ENCODE measurements around the gene STX1B. TPM values are rescaled to one million over a fixed set of nuclear protein-coding genes. Genes with fewer than 3 reads are reported as not detected.

STX1B gene
- total RNA-seq, 1 experiment from 2014 or later = 3.7 TPM

DNA sequence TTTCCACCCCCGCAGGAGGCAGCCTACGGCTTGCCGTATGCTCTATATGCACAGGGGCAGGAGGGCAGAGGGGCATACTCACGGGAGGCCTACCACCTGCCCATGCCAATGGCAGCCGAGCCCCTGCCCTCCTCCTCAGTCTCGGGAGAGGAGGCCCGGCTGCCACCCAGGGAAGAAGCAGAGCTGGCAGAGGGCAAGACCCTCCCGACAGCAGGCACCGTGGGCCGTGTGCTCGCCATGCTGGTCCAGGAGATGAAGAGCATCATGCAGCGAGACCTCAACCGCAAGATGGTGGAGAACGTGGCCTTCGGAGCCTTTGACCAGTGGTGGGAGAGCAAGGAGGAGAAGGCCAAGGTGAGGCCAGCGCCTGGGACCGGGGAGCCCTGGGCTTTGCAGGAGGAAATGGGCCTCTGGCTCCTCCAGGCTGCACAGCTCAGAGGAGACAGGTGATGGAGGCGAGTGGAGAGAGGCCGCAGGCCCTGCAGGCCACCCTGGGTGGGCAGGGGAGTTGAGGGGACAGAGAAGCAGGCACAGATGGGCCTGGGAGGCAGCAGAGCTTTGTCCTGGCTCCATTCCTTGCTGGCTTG lies 44.3 kb downstream of the STX1B start:
- in situ Hi-C loops (cut with HindIII; ENCODE audit: low pct_unique_long_range_greater_than_20kb, low sequenced_read_pairs) = no loop called here
- Histone ChIP-seq H3K4me1 (ENCODE audit: control insufficient read depth, insufficient read depth, low read length) (no peaks in the 10 kb centered on the region), H3K4me3 (ENCODE audit: low read depth in 2 of 2, low read length in 2 of 2) (no peak overlapping the region), H3K27me3 (ENCODE audit: control insufficient read depth, insufficient read depth, low read length) (no peaks in the 10 kb centered on the region), H3K36me3 (ENCODE audit: control insufficient read depth, insufficient read depth, low read length) (peaks cover 24% of the 10 kb centered on the region), H3K9me3 (ENCODE audit: control insufficient read depth, insufficient read depth, low read depth, low read length) (no peaks in the 10 kb centered on the region), H3K27ac (ENCODE audit: low read length) (no peak overlapping the region)
- no peak for ATAC-seq
- DNase-seq (ENCODE audit: low read depth, low spot score) = no peak
- ChIA-PET POLR2A (interaction anchor here (0.6 kb wide), 1 partner anchor 108 kb away, joined by 7 read pairs; the partner anchor contains the start of gene ZNF668), CTCF (interaction anchor here (0.6 kb wide), 1 partner anchor 89 kb away, joined by 6 read pairs; no protein-coding TSS in a partner anchor)
- BruUV-seq (replicated peaks) = no TSS peak
- TF ChIP-seq, protein P1, sequence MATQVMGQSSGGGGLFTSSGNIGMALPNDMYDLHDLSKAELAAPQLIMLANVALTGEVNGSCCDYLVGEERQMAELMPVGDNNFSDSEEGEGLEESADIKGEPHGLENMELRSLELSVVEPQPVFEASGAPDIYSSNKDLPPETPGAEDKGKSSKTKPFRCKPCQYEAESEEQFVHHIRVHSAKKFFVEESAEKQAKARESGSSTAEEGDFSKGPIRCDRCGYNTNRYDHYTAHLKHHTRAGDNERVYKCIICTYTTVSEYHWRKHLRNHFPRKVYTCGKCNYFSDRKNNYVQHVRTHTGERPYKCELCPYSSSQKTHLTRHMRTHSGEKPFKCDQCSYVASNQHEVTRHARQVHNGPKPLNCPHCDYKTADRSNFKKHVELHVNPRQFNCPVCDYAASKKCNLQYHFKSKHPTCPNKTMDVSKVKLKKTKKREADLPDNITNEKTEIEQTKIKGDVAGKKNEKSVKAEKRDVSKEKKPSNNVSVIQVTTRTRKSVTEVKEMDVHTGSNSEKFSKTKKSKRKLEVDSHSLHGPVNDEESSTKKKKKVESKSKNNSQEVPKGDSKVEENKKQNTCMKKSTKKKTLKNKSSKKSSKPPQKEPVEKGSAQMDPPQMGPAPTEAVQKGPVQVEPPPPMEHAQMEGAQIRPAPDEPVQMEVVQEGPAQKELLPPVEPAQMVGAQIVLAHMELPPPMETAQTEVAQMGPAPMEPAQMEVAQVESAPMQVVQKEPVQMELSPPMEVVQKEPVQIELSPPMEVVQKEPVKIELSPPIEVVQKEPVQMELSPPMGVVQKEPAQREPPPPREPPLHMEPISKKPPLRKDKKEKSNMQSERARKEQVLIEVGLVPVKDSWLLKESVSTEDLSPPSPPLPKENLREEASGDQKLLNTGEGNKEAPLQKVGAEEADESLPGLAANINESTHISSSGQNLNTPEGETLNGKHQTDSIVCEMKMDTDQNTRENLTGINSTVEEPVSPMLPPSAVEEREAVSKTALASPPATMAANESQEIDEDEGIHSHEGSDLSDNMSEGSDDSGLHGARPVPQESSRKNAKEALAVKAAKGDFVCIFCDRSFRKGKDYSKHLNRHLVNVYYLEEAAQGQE (IDR thresholded peaks at IDR 0.05; ENCODE audit: insufficient read depth in 1 of 2, low read depth in 2 of 2, low read length in 1 of 2) = no peak
- TF ChIP-seq, protein P2, sequence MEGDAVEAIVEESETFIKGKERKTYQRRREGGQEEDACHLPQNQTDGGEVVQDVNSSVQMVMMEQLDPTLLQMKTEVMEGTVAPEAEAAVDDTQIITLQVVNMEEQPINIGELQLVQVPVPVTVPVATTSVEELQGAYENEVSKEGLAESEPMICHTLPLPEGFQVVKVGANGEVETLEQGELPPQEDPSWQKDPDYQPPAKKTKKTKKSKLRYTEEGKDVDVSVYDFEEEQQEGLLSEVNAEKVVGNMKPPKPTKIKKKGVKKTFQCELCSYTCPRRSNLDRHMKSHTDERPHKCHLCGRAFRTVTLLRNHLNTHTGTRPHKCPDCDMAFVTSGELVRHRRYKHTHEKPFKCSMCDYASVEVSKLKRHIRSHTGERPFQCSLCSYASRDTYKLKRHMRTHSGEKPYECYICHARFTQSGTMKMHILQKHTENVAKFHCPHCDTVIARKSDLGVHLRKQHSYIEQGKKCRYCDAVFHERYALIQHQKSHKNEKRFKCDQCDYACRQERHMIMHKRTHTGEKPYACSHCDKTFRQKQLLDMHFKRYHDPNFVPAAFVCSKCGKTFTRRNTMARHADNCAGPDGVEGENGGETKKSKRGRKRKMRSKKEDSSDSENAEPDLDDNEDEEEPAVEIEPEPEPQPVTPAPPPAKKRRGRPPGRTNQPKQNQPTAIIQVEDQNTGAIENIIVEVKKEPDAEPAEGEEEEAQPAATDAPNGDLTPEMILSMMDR (IDR thresholded peaks at IDR 0.05) = no peak
- TF ChIP-seq TCF7L2 (IDR thresholded peaks at IDR 0.05; ENCODE audit: low read depth, low read length) (no peak), SIN3A (IDR thresholded peaks at IDR 0.05; ENCODE audit: borderline replicate concordance, insufficient read depth, low read depth, low read length) (no peak), POLR2AphosphoS5 (IDR thresholded peaks at IDR 0.05; ENCODE audit: low read depth, low read length) (no peak)
- intact Hi-C loops (cut with micrococcal nuclease; ENCODE audit: unreplicated experiment) = no loop called here

DNA sequence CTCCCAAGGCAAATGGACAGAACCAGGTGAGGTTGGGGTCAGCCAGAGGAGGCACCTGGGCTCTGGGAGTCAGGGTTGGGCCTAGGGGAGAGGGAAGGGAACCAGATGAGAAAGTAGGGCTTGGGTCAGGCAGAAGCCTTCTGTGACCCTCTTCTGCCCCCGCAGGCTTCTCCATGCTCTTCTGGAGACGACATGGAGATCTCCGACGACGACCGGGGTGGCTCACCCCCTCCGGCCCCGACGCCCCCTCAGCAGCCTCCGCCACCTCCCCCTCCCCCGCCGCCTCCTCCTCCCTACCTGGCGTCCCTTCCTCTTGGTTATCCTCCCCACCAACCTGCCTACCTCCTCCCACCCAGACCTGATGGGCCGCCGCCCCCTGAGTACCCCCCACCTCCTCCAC lies 45.0 kb downstream of the STX1B start:
- BruUV-seq (replicated peaks) = no TSS peak
- H3K4me1 ChIP-seq (ENCODE audit: control insufficient read depth, insufficient read depth, low read length) = no peaks in the 10 kb centered on the region
- DNase-seq (ENCODE audit: low read depth, low spot score) (no peak), ATAC-seq (no peak)
- intact Hi-C loops (cut with micrococcal nuclease; ENCODE audit: unreplicated experiment) = no loop called here
- H3K9me3 ChIP-seq (ENCODE audit: control insufficient read depth, insufficient read depth, low read depth, low read length) = no peaks in the 10 kb centered on the region
- in situ Hi-C loops (cut with HindIII; ENCODE audit: low pct_unique_long_range_greater_than_20kb, low sequenced_read_pairs) = no loop called here
- ChIA-PET POLR2A (interaction anchor here (0.6 kb wide), 1 partner anchor 108 kb away, joined by 7 read pairs; the partner anchor contains the start of gene ZNF668), CTCF (interaction anchor here (0.6 kb wide), 1 partner anchor 90 kb away, joined by 6 read pairs; no protein-coding TSS in a partner anchor)
- H3K27ac ChIP-seq (ENCODE audit: low read length) = no peak overlapping the region
- H3K36me3 ChIP-seq (ENCODE audit: control insufficient read depth, insufficient read depth, low read length) = peaks cover 22% of the 10 kb centered on the region
- H3K27me3 ChIP-seq (ENCODE audit: control insufficient read depth, insufficient read depth, low read length) = no peaks in the 10 kb centered on the region
- no peak overlapping the region for H3K4me3 ChIP-seq (ENCODE audit: low read depth in 2 of 2, low read length in 2 of 2)
- TF ChIP-seq SIN3A (IDR thresholded peaks at IDR 0.05; ENCODE audit: borderline replicate concordance, insufficient read depth, low read depth, low read length) = no peak

DNA sequence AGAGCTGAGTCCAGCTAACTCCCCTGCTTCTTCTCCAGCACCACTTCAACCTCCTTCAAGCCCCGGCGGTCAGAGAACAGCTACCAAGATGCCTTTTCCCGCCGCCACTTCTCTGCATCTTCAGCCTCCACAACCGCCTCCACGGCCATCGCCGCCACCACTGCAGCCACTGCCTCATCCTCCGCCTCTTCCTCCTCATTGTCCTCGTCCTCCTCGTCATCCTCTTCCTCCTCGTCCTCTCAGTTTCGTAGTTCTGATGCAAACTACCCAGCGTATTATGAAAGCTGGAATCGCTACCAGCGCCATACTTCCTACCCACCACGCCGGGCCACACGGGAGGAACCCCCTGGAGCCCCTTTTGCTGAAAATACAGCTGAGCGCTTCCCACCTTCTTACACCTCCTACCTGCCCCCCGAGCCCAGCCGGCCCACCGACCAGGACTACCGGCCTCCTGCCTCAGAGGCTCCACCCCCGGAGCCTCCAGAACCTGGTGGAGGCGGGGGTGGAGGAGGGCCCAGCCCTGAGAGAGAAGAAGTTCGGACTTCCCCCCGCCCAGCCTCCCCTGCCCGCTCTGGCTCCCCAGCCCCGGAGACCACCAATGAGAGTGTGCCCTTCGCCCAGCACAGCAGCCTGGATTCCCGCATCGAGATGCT lies 45.7 kb downstream of the STX1B start:
- TF ChIP-seq POLR2AphosphoS5 (IDR thresholded peaks at IDR 0.05; ENCODE audit: low read depth, low read length) (no peak), TCF7L2 (IDR thresholded peaks at IDR 0.05; ENCODE audit: low read depth, low read length) (no peak), SIN3A (IDR thresholded peaks at IDR 0.05; ENCODE audit: borderline replicate concordance, insufficient read depth, low read depth, low read length) (no peak)
- TF ChIP-seq, protein P2 (IDR thresholded peaks at IDR 0.05) = no peak
- TF ChIP-seq, protein P1 (IDR thresholded peaks at IDR 0.05; ENCODE audit: insufficient read depth in 1 of 2, low read depth in 2 of 2, low read length in 1 of 2) = no peak
- ChIA-PET CTCF (interaction anchor here (0.7 kb wide), 1 partner anchor 11 kb away, joined by 3 read pairs; no protein-coding TSS in a partner anchor), POLR2A (no interaction called here)
- no TSS peak for BruUV-seq (replicated peaks)
- H3K36me3 ChIP-seq (ENCODE audit: control insufficient read depth, insufficient read depth, low read length) = peaks cover 26% of the 10 kb centered on the region
- DNase-seq (ENCODE audit: low read depth, low spot score) = no peak
- ATAC-seq = no peak
- no peak overlapping the region for H3K4me3 ChIP-seq (ENCODE audit: low read depth in 2 of 2, low read length in 2 of 2)
- intact Hi-C loops (cut with micrococcal nuclease; ENCODE audit: unreplicated experiment) (no loop called here), in situ Hi-C loops (cut with HindIII; ENCODE audit: low pct_unique_long_range_greater_than_20kb, low sequenced_read_pairs) (no loop called here)
- no peaks in the 10 kb centered on the region for H3K27me3 ChIP-seq (ENCODE audit: control insufficient read depth, insufficient read depth, low read length)
- H3K9me3 ChIP-seq (ENCODE audit: control insufficient read depth, insufficient read depth, low read depth, low read length) = no peaks in the 10 kb centered on the region
- no peak overlapping the region for H3K27ac ChIP-seq (ENCODE audit: low read length)
- no peaks in the 10 kb centered on the region for H3K4me1 ChIP-seq (ENCODE audit: control insufficient read depth, insufficient read depth, low read length)

All from Panc1 (cell line).